Measurements from ENCODE around the gene NKRF.
A peak's percentile ranks its signal among the peaks of the same experiment; 100 is the strongest.

DNA sequence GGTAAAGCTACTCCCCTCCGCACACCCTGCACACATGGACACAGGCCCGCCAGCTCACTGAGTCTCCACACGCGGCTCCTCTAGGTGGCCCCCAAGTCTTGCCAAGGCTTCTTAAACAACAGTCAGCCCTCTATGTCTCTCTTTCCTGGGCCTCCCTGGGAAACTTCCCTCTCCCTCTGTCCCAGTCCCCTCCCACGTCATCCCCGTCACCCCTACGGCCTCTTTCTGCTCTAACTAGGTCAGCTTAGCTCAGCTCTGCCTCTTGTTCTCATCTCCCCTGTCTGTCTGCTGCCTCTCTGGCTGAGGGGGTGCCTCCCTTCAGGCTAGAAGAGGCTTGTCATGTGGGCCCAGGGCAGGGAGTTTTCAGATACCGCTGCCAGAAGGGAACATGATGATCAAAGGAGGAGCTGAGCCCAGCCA is 47.9 kb upstream of the NKRF start:
- no peak for TF ChIP-seq POLR2A (IDR thresholded peaks at IDR 0.05; ENCODE audit: low read depth)
- TF ChIP-seq, protein P1, sequence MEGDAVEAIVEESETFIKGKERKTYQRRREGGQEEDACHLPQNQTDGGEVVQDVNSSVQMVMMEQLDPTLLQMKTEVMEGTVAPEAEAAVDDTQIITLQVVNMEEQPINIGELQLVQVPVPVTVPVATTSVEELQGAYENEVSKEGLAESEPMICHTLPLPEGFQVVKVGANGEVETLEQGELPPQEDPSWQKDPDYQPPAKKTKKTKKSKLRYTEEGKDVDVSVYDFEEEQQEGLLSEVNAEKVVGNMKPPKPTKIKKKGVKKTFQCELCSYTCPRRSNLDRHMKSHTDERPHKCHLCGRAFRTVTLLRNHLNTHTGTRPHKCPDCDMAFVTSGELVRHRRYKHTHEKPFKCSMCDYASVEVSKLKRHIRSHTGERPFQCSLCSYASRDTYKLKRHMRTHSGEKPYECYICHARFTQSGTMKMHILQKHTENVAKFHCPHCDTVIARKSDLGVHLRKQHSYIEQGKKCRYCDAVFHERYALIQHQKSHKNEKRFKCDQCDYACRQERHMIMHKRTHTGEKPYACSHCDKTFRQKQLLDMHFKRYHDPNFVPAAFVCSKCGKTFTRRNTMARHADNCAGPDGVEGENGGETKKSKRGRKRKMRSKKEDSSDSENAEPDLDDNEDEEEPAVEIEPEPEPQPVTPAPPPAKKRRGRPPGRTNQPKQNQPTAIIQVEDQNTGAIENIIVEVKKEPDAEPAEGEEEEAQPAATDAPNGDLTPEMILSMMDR (IDR thresholded peaks at IDR 0.05), result peak in 2 of 3 experiments; percentile 32 to 44
- TF ChIP-seq EP300 (IDR thresholded peaks at IDR 0.05), result no peak
